Suprapubic skin (tissue), 3 donors: ENCODE data around the gene MAEA.

Experiments used
- CTCF ChIP-seq, 2 donors: fragments of 200-600 bp in 1 of 2; fragments of 450-650 bp in 1 of 2; sonication (generic) in 1 of 2; IDR thresholded peaks; one replicate each; pipeline ENCODE4 v1.5.1; 2016 to 2019; ENCODE audit warnings: antibody characterized with exemption in 2 of 2, mild to moderate bottlenecking in 1 of 2, moderate library complexity in 1 of 2
- EP300 ChIP-seq: sonication (generic); formaldehyde crosslinking; IDR thresholded peaks from one replicate; pipeline ENCODE4 v1.6.1; 2017; ENCODE audit warnings: antibody characterized with exemption
- POLR2A ChIP-seq, 2 donors: fragments of 450-650 bp; IDR thresholded peaks; one replicate each; pipeline ENCODE4 v1.6.1; 2017; ENCODE audit warnings: antibody characterized with exemption in 2 of 2, mild to moderate bottlenecking in 2 of 2, moderate library complexity in 2 of 2

GRCh38 chr4:1317177-1318045 lies 27.7 kb downstream of the MAEA start:
- TF ChIP-seq EP300 (no peak), CTCF (IDR thresholded peaks at IDR 0.05) (no peak), POLR2A (IDR thresholded peaks at IDR 0.05) (no peak)
